NCI-H2107 treated with DMSO at 0.1 percent for 48 hours (cell line): ENCODE measurements around the gene KAT8.

Experiments
- DNase-seq: peaks from one replicate; lab custom pipeline; 2025; ENCODE audit not compliant: unreplicated experiment; lab: John Stamatoyannopoulos, UW

The KAT8 gene

GRCh38 chr16:31106509-31107464 is 10.7 kb upstream of the KAT8 start:
- DNase-seq = no peak

- no peak for DNase-seq
Measured at GRCh38 chr16:31107465-31107867, 10.0 kb upstream of the KAT8 start.

- DNase-seq = no peak
Measured at GRCh38 chr16:31108035-31108793, 9.2 kb upstream of the KAT8 start, which contains the start of gene BCKDK. Gene BCKDK, plus strand, starts transcription at chr16:31108386. Its CDS starts 838 bp downstream, at chr16:31109224.

GRCh38 chr16:31108794-31109558 is 8.5 kb upstream of the KAT8 start:
- DNase-seq = no peak

GRCh38 chr16:31109622-31110021 is 7.8 kb upstream of the KAT8 start:
- DNase-seq = no peak

- DNase-seq = no peak
Measured at GRCh38 chr16:31110106-31111034, 7.1 kb upstream of the KAT8 start.

GRCh38 chr16:31111881-31112466 is 5.5 kb upstream of the KAT8 start:
- no peak for DNase-seq

- no peak for DNase-seq
Measured at GRCh38 chr16:31112711-31113110, 4.8 kb upstream of the KAT8 start.

- DNase-seq = no peak
Measured at GRCh38 chr16:31113121-31114120, 4.0 kb upstream of the KAT8 start.

- DNase-seq = no peak
Measured at GRCh38 chr16:31114468-31114867, 3.0 kb upstream of the KAT8 start.

- no peak for DNase-seq
Measured at GRCh38 chr16:31118223-31119155, 1.0 kb downstream of the KAT8 start.

- DNase-seq = no peak
Measured at GRCh38 chr16:31120129-31120528, 2.7 kb downstream of the KAT8 start.

- DNase-seq = no peak
Measured at GRCh38 chr16:31125844-31126243, 8.4 kb downstream of the KAT8 start.

GRCh38 chr16:31127182-31127581 is 9.7 kb downstream of the KAT8 start:
- DNase-seq = no peak

GRCh38 chr16:31128711-31129567 is 11.5 kb downstream of the KAT8 start:
- no peak for DNase-seq

- no peak for DNase-seq
Measured at GRCh38 chr16:31129568-31130335, 12.3 kb downstream of the KAT8 start.
